KMS-11 (cell line): ENCODE data around the gene FAM237B.
"Not testable (repeated sequence)": the region's sequence is repeated elsewhere in the genome, so short reads cannot be mapped to it uniquely, and the experiment has no call there.

ENCODE experiments used
- H2AFZ ChIP-seq: fragments of 200-600 bp; sonication (generic); 2 replicates; pipeline ENCODE4 v1.6.1; 2016; ENCODE audit warnings: antibody characterized with exemption, mixed run types, low read depth
- H3K27ac ChIP-seq: fragments of 200-600 bp; sonication (generic); 2 replicates; pipeline ENCODE4 v1.6.1; 2016; ENCODE audit warnings: mild to moderate bottlenecking, mixed run types
- H3K27me3 ChIP-seq: fragments of 200-600 bp; sonication (generic); 2 replicates; pipeline ENCODE4 v1.6.1; 2017; ENCODE audit warnings: mild to moderate bottlenecking, low read depth, mixed run types, moderate library complexity; ENCODE audit not compliant: insufficient read depth
- H3K36me3 ChIP-seq: fragments of 200-600 bp; sonication (generic); 2 replicates; pipeline ENCODE4 v1.6.1; 2017; ENCODE audit warnings: mild to moderate bottlenecking, mixed run types; ENCODE audit not compliant: insufficient read depth
- H3K4me1 ChIP-seq: fragments of 200-600 bp; sonication (generic); 2 replicates; pipeline ENCODE4 v1.6.1; 2016; ENCODE audit warnings: mild to moderate bottlenecking, low read depth, mixed run types; ENCODE audit not compliant: poor library complexity, severe bottlenecking
- H3K4me2 ChIP-seq: fragments of 200-600 bp; sonication (generic); 2 replicates; pipeline ENCODE4 v1.7.0; 2016; ENCODE audit warnings: mild to moderate bottlenecking, mixed run types
- H3K4me3 ChIP-seq: fragments of 200-600 bp; sonication (generic); IDR thresholded peaks from 2 replicates; pipeline ENCODE4 v1.6.1; 2017; ENCODE audit warnings: low read depth, low read length, mixed read lengths; ENCODE audit not compliant: insufficient read depth
- H3K79me2 ChIP-seq: fragments of 200-600 bp; sonication (generic); 2 replicates; pipeline ENCODE4 v1.6.1; 2016; ENCODE audit warnings: low read depth, mixed run types; ENCODE audit not compliant: insufficient read depth
- H3K9ac ChIP-seq: fragments of 200-600 bp; sonication (generic); 2 replicates; pipeline ENCODE4 v1.6.1; 2016; ENCODE audit warnings: mild to moderate bottlenecking, mixed run types
- H4K20me1 ChIP-seq: fragments of 200-600 bp; sonication (generic); 2 replicates; pipeline ENCODE4 v1.6.1; 2016; ENCODE audit warnings: mild to moderate bottlenecking, mixed run types; ENCODE audit not compliant: insufficient read depth
- TF ChIP-seq, protein P1 (sequence below): fragments of 200-600 bp; sonication (generic); conservative IDR thresholded peaks from 2 replicates; pipeline ENCODE4 v1.6.1; 2017; ENCODE audit warnings: low read depth, mild to moderate bottlenecking, antibody characterized with exemption, low read length, moderate library complexity, mixed read lengths

The FAM237B gene

GRCh38 chr7:90320801-90321494 is at the start of gene FAM237B:
Gene FAM237B, minus strand, starts transcription at chr7:90321304. Its CDS starts 1,556 bp downstream, at chr7:90319748.
- TF ChIP-seq, protein P1, sequence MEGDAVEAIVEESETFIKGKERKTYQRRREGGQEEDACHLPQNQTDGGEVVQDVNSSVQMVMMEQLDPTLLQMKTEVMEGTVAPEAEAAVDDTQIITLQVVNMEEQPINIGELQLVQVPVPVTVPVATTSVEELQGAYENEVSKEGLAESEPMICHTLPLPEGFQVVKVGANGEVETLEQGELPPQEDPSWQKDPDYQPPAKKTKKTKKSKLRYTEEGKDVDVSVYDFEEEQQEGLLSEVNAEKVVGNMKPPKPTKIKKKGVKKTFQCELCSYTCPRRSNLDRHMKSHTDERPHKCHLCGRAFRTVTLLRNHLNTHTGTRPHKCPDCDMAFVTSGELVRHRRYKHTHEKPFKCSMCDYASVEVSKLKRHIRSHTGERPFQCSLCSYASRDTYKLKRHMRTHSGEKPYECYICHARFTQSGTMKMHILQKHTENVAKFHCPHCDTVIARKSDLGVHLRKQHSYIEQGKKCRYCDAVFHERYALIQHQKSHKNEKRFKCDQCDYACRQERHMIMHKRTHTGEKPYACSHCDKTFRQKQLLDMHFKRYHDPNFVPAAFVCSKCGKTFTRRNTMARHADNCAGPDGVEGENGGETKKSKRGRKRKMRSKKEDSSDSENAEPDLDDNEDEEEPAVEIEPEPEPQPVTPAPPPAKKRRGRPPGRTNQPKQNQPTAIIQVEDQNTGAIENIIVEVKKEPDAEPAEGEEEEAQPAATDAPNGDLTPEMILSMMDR: no peak
- no peak within 1 kb of the TSS for H2AFZ ChIP-seq
- no peak within 1 kb of the TSS for H3K27ac ChIP-seq
- H3K9ac ChIP-seq: no peak within 1 kb of the TSS
- no peaks in the 10 kb centered on the region for H3K4me1 ChIP-seq
- H4K20me1 ChIP-seq: no peaks in the 10 kb centered on the region
- no peak within 1 kb of the TSS for H3K4me2 ChIP-seq
- H3K36me3 ChIP-seq: no peaks in the 10 kb centered on the region
- H3K4me3 ChIP-seq: no peak within 1 kb of the TSS
- no peaks in the 10 kb centered on the region for H3K79me2 ChIP-seq
- H3K27me3 ChIP-seq: no peaks in the 10 kb centered on the region

- Histone ChIP-seq H3K4me1 (peaks cover 9% of the 10 kb centered on the region), H3K79me2 (peaks cover 35% of the 10 kb centered on the region), H3K27me3 (no peaks in the 10 kb centered on the region), H3K27ac (no peak overlapping the region), H3K36me3 (no peaks in the 10 kb centered on the region; the same call in 1 of the 2 replicates), H3K4me3 (no peak overlapping the region), H2AFZ (no peak overlapping the region), H4K20me1 (no peaks in the 10 kb centered on the region), H3K9ac (no peak overlapping the region), H3K4me2 (no peak overlapping the region)
- TF ChIP-seq, protein P1: no peak
Observed at GRCh38 chr7:90351987-90352386, 30.9 kb upstream of the FAM237B start.

DNA sequence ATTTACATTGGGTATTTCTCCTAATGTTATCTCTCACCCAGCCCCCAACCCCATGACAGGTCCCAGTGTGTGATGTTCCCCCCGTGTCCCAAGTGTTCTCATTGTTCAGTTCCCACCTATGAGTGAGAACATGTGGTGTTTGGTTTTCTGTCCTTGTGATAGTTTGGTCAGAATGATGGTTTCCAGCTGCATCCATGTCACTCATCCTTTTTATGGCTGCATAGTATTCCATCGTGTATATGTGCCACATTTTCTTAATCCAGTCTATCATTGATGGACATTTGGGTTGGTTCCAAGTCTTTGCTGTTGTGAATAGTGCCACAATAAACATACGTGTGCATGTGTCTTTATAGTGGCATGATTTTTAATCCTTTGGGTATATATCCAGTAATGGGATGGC is 28.9 kb upstream of the FAM237B start:
- H3K4me3 ChIP-seq, H4K20me1 ChIP-seq, H3K9ac ChIP-seq, H3K4me2 ChIP-seq, H3K27me3 ChIP-seq, H3K36me3 ChIP-seq, H3K4me1 ChIP-seq, H3K27ac ChIP-seq, H2AFZ ChIP-seq: not testable (repeated sequence)
- H3K79me2 ChIP-seq: peaks cover 38% of the 10 kb centered on the region

- Histone ChIP-seq H3K27me3 (no peaks in the 10 kb centered on the region), H3K27ac (no peak overlapping the region), H3K4me3 (no peak overlapping the region), H3K9ac (no peak overlapping the region), H3K4me2 (no peak overlapping the region), H3K36me3 (no peaks in the 10 kb centered on the region; the same call in 1 of the 2 replicates), H3K79me2 (peaks cover 38% of the 10 kb centered on the region), H3K4me1 (peaks cover 9% of the 10 kb centered on the region), H2AFZ (no peak overlapping the region), H4K20me1 (no peaks in the 10 kb centered on the region)
- TF ChIP-seq, protein P1: no peak
Observed at GRCh38 chr7:90349305-90349704, 28.2 kb upstream of the FAM237B start.

GRCh38 chr7:90347759-90348158 is 26.7 kb upstream of the FAM237B start:
- peak overlapping the region; percentile 88; the same call in 1 of the 2 replicates for H3K9ac ChIP-seq
- TF ChIP-seq, protein P1: no peak
- no peaks in the 10 kb centered on the region for H4K20me1 ChIP-seq
- no peaks in the 10 kb centered on the region for H3K27me3 ChIP-seq
- H3K4me1 ChIP-seq: peaks cover 9% of the 10 kb centered on the region
- H3K79me2 ChIP-seq: peaks cover 31% of the 10 kb centered on the region
- no peak overlapping the region for H2AFZ ChIP-seq
- H3K27ac ChIP-seq: no peak overlapping the region
- no peak overlapping the region for H3K4me3 ChIP-seq
- H3K36me3 ChIP-seq: no peaks in the 10 kb centered on the region
- peak overlapping the region; percentile 70 for H3K4me2 ChIP-seq
